ENCODE data around the gene WSCD1. TPM values are rescaled to one million over a fixed set of nuclear protein-coding genes. Genes with fewer than 3 reads are reported as not detected.
A peak's percentile ranks its signal among the peaks of the same experiment; 100 is the strongest.

Gene WSCD1
- total RNA-seq, 1 experiment from 2014 or later = 9.2 TPM

DNA sequence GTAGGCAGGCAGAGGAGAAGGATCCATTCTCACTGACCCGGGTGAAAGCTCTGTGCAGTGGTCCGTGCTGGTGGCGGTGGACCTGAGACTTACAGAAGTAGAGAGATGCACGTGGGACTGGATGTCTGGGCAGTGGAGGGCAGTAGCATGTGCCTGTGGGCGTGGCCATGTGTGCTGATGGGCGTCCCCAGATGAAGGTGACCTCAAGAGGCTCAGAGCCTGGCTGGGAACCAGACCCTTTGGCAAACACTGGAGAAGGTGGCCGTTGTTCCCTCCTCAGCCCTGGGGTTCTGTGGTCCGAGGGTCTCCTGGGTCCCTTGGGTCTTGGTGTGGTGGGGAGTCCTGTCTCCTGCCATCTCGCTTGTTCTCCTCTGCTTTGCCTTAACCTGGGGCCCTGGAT is 15.6 kb downstream of the WSCD1 start:
- peak; percentile 33 for DNase-seq (ENCODE audit: low read depth)

DNA sequence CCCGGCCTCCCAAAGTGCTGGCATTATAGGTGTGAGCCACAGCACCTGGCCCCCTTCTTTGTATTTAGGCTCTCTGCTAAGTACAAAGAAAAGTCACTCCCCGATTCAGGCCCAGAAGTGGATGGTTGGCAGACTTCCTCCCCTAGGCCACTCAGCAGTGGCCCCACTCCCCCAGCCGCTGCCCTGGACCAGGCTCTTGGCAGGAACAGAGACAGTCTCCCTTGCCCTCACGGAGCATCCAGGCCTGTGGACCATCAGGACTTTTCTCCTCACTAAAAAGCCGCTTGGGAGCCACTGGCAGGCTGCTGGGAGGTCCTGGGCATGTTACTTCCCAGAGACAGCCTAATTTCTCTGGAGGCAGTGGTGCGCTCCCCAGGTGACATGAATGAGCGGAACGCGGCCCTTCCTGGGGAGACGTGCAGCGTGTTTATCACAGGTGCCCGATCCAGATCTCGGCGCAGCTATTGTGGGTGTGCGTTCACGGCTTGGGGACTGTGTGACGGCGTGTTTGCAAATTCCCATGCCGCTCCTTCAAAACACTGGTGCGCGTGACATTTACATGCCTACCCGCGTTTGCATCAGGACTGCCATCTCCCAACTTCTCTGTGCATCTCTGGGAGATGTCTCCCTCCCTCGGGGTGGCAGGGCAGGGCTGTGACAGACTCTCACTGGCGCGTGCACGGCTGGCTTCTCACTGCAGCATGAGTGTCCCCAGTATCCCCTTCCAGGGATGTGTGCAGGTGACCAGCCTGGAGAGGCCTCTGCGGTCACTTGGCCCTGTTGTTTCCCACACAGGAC is 16.6 kb downstream of the WSCD1 start:
- no peak for DNase-seq (ENCODE audit: low read depth)

DNA sequence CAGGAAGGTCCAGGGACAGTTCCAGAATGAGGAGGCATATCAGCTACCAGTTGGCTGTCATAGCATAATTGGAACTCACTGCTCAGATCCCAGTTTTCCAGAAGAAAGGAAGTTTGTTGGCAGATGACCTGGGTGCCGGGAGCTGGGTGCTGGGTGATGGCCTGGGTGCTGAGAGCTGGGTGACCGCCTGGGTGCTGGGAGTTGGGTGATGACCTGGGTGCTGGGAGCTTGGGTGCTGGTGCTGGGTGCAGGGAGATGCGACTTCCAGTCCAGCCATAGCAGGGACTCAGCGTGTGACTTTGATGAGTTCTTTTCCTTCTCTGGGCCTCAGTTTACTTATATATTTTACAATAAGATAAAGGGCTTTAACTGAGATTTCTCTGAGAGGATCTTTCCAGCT is 18.0 kb downstream of the WSCD1 start:
- no peak for DNase-seq (ENCODE audit: low read depth)

DNA sequence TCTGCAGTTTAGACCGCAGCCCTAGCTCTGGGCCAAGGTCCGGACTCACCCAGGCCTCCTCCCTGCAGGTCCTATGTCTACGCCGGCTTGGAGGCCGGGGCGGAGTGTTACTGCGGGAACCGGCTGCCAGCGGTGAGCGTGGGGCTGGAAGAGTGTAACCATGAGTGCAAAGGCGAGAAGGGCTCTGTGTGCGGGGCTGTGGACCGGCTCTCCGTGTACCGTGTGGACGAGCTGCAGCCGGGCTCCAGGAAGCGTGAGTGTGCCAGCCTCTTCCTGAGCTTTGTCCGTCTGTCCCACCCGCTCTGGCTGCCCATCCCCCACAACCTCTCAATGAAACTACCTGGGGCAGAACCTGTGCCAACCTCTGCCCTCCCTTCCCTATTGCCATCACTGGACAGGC is 20.1 kb downstream of the WSCD1 start:
- DNase-seq (ENCODE audit: low read depth) = no peak

DNA sequence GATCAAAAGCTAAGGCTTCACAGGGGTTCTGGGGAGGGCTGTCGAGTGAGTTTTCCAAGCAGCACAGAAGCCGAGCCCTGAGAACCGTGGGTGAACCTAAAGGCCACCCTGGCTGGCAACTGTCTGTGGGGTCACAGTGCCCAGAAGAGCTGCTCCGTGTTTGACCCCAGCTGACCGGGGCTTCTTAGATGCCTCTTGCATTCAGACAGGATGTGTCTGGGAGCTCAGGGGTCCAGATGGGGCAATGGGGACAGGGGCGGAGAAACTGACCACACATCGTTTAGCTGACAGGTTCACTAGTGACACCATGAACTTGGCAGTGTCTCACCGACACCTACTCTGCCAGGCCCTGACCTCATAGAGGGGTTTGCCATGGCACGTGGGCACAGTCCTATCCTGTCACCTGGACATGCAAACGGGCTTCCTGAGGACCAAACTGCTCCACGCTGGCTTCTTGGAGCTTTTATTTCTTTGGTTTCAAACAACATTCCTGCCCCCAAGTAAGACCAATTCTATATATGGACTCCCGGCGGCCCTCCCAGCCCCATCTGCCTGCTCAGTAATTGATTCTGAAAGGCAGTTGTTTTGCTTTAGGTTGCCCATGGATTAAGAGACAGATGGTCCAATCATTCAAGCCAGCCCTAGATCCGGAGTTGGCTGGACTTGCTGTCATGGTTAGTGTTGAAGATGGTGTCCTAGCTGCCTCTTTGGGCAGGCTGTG is 22.2 kb downstream of the WSCD1 start:
- no peak for DNase-seq (ENCODE audit: low read depth)

DNA sequence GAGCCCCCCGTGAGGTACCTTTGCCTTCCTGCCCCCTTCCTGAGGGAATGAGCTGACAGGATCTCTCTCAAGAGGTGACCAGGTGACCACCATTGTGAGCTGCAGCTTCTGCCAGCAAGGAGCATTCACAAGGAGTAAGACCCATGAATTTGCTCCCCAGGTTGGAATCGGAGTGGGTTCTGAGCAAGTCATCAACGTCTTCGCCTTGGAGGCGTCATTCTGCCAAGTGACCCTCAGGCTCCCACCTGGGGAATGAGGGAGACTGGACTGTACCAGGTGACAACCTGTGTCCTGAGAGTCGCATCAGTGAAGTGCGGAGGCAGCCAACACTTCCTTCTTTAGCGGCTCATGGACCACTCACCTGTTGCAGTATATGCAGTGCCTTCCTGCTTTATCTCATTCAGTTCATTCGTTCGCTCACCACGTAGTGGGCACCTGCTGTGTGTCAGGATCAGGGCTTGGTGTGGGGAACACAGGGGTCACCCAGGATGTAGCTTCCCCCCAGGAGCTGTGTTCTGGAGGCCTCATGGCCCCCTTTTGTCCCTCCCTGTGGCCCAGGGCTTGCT is 22.8 kb downstream of the WSCD1 start:
- no peak for DNase-seq (ENCODE audit: low read depth)

DNA sequence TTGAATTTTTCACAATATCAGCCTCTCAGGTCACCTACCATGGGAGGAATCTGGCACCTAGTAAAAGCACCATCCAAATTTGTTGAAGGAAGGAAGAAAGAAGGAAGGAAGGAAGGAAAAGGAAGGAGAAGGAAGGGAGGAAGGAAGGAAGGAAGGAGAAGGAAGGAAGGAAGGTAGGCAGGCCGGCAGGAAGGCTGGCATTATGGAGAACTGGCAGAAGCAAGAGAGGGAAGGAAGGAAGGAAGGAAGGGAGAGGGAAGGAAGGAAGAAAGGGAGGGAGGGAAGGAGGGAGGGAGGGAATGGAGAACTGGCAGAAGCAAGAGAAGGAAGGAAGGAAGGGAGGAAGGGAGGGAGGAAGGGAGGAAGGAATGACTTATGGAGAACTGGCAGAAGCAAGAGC is 24.3 kb downstream of the WSCD1 start:
- DNase-seq (ENCODE audit: low read depth) = no peak

DNA sequence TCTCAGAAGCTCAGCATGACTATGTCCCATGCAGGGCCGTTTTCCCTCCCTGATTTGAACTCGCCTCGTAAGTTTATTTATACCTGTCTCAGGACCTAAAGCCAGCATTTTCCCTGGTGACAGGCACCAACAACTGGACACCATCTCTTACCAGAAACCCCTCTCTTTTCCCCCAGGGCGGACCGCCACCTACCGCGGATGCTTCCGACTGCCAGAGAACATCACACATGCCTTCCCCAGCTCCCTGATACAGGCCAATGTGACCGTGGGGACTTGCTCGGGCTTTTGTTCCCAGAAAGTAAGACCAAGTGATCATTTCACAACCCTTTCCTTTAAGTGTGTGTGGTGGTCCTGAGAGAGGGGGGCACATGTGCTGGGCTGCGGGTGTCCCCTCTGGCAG is 24.7 kb downstream of the WSCD1 start:
- DNase-seq (ENCODE audit: low read depth) = no peak

DNA sequence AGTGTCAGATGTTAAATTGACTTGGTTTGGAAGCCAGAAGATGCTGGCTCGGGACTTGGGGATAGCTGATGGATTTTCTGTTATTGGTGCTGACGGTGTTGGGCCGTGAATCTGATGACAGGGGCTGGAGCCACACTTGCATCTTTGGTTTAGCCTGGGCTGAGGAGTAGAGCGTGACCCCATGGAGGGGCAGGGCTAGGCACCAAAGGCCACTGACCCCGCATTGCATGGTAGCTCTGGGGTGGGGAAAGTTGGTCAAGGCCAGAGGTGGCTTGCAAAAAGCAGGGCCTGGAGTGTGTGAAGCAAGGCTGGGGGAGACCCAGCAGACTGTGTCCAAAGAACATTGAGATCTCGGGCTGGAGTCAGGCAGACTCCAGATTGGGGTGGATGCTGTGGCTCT is 25.3 kb downstream of the WSCD1 start:
- no peak for DNase-seq (ENCODE audit: low read depth)

DNA sequence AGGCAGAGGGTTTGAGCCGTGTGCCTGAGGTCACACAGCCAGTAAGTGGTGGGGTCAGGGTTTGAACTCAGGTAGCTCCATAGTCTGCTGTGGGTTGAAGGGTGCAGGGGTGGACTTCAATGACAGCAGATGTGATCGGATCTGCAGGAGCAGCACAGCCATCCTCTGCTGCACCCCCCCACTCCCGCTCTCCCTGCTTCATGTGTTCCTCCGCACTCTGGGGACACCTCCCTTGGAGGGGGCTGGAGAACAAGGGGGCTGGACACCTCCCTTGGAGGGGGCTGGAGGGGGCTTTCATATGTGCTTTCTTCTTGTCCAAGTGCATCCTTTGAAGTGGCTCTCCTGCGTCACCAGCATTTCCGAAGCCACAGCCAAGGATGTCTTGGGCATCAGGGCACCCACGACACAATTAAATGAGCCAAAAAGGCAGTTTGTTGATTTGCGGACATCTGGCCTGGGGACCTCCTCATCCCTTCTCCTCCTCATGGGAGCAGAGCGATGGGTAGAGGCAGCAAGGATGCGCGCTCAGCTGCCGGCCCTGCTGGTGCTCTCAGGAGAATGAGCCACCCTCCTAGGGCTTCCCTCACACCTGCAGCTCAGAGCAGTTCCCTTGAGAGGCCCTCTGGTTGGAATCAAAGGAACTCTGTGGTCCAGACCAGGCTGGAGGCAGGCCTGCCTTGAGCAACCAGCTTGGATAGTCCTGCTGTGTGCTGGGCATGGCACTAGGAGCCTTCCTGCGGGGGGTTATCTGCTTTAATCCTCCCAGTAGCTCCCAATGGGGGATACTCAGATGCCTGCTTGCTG is 26.2 kb downstream of the WSCD1 start:
- no peak for DNase-seq (ENCODE audit: low read depth)

DNA sequence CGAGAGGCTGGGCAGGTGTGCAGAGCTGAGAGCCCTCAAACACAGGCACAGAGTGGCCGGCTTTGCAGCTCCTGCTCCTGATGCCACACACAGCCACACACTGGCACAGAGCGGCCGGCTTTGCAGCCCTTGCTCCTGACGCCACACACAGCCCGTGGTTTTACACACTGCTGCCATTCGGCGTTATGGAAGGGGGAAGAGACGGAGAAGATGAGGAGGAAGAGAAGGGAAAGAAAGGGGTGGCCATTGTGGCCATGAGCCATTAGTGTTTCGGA is 26.8 kb downstream of the WSCD1 start:
- no peak for DNase-seq (ENCODE audit: low read depth)

DNA sequence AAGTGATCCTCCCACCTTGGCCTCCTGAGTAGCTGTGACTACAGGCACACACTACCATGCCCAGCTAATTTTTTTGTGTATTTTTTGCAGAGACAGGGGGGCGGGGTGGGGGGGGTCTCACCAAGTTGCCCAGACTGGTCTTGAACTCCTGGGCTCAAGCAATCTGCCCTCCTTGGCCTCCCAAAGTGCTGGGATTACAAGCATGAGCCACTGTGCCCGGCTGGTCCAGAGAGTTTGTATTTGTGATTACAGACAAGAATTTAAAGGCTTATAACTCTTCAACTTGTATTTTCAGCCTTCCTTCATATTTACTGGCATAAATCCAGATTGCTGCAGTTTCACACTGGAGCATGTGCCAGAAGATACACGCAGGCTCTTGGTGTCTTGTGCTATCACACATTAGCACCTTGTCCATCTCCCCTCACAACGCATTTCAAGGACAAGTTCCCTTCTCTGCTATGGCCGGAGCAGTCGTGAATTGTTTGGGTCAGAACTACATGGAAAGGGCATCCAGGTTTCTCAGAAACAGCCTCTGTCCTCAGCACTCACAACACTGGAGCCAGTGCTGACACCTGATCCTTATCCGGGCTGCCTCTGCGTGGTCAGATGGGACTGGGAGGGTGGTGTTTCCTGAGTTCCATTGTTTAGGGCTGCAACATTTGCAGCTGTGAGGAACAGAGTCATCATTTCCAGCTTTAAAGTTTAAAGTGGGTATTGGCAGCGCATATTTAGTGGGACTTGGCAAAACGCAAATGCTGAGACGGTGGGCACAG is 28.1 kb downstream of the WSCD1 start:
- no peak for DNase-seq (ENCODE audit: low read depth)

DNA sequence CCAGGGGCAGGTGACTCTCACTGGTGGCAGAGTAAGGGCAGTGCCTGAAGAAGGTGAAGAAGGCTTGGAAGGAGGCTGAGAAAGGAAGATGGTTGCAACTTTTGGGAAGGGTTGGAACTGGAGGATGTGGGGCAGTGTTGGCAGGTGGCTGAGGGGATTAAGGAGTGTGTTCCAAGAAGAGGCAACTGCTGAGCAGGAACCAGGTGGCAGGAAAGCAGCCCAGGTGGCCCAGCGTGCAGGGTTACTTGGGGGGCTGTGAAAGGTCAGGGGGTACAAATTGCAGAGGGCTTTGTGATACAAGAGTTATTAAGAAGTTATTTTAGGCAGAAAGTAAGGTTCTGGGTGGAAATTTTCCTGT is 28.6 kb downstream of the WSCD1 start:
- DNase-seq (ENCODE audit: low read depth) = no peak

DNA sequence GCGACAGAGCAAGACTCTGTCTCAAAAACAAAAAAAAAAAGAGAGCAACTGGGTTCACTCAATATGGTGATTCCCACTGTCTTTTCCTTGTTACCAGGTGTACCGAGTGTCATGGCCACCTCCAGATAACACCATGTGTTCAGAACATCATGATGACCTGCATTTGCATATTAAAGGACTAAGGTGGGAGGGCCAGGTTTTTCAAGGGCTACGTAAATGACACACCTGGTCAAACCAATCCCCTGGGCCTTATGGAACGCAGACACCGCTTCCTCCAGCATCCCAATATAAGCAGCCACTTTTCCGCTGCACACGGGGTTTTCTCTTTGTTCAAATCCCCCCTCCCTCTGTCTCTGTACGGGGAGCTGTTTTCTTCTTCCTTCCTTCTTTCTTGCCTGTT is 29.3 kb downstream of the WSCD1 start:
- DNase-seq (ENCODE audit: low read depth) = no peak

DNA sequence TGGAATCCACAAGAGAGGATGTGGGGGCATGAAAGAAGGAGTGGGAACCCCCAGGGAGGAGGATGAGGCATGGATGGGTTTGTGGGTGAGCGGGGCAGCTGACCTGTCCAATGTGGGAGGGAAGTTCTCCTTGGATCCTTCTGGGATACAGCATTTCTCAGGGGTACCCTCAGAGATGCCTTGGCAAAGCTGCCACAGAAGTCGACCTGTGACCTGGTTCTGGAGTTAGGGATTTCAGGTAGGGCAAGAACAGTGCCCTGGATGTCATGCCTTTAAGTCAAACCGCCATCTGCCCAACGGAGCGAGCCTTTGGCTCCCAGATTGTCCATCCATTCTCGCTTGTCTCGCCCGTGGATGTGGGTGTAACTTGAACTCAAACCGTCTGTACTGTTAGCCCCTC is 30.0 kb downstream of the WSCD1 start:
- DNase-seq (ENCODE audit: low read depth) = no peak

DNA sequence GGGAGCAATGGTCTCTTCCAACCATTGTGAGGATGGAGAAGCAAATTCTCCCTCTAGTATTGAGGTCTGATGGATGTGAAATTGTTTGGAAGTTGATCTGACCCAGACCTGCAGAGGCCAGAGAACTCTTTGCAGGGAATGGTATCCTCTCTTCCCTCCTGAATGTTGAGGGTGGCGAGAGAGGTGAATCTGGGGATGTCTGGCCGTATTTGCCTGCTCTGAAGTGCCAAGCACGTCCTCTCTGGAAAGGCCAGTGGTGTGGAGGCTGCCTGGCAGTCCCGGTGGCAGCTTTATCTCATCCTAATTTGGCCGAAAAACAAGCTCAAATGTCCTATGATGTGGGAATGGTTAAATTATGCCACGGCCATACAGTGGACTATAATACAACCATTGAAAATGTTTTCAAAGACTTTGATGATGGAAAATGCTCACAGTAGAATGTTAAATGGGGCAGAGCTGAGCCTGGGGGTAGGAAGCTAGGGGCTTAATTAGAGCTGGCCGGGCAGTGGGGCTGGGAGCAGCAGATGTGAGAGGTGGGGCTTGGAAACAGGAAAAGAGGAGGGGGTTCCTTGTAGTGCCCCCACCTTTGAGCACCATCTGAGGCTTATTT is 30.8 kb downstream of the WSCD1 start:
- DNase-seq (ENCODE audit: low read depth) = no peak

DNA sequence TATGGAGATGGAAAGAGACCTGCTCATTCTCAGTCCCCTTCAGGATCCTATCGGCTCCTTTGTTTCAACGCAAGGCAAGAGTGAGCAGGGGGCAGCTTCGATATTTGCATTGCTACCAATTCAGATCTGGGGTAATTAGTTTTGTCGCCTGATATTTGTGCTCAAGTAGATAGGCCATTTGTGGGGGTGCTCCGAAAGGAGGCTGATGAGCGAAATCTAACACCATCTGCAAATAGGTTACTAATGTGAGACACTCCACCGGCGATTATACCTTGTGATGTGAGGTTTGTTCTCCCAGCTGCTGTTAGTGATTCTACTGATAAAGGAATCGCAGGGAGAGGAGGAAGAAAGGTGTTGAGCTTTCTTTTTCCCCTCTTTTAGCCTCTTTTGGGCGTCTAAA is 31.5 kb downstream of the WSCD1 start:
- DNase-seq (ENCODE audit: low read depth) = no peak

DNA sequence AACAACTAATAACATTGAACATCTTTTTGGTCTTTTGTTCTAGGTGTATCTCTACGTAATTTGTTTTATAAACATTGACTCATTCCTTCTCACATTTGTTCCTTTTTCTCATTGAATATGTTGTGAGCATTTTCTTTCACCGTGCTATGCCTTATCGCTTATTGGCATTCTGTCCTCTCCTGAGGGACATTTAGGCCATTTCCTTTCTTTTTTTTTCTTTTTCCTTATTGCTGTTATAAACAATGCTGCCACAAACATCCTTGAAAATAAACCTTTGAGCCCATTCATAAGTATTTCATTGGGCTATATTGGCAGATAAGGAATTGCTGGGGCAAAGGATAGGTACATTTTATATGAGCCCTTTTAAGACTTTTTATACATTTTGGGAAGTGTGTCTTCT is 32.4 kb downstream of the WSCD1 start:
- DNase-seq (ENCODE audit: low read depth) = no peak

DNA sequence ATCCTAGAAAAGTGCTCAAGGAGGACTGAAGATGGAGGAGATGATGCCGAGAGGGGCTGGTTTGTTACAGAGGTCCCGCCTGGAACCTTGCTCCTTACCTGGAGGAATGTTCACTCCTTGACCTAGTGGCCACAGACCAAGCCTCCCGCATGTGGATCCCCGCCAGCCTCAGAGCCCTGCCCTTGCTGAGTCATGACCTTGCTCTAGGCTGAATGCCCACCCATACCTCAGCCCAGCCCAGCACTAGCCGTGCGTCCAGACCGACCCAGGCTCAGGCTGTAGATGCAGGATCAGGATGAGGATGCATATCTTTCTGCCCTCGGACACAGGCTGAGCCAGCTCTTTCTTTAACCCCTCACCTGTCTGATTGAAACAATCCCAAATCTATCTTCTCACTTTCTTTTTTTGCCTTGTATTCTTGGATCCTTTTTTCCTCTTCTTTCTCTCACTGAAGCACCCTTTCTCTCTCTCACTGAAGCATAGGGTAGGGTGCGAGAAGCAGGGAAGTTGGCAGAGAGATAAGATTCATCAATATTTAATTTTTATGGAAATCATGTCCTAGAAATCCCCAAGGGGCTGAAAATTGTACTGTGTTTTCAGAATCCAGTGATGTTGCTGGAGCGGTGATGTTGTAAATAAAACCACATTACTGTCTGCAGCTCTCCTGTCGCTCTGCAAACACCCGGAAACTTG is 34.9 kb downstream of the WSCD1 start:
- DNase-seq (ENCODE audit: low read depth) = peak; percentile 28

DNA sequence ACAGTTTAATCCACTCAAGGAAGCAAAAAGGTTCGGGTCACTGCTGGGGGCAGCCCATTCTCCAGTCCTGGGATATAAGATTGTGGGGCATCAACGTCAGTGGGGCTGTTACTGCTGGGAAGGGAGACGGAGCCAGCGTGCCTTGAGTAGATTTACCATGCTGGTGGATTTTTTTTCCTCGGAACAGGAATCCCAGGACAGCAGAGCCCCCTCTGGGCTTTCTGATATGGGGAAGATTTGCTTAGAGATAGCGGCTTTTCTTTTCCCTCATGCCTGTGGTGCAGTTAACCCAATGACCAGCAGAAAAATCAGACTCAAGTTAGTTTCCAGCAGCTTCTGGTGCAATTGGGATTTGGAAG is 35.4 kb downstream of the WSCD1 start:
- DNase-seq (ENCODE audit: low read depth) = no peak

DNA sequence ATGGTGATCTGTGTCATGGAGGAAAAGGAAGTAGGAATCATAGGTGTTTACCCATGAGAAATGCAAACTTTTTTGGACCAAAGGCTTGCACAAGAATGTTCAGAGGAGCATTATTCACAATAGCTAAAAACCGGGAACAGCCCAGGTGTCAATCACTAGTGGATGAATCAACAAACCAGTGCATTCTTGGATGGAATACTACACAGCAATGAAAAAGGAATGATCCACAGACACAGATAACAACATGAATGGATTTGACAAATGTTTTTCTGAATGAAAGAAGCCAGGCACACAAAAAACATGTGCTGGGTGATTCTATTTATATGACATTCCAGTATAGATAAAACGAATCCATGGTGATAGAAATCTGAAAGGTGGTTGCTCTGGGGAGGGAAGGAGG is 36.0 kb downstream of the WSCD1 start:
- no peak for DNase-seq (ENCODE audit: low read depth)

Data from Daoy (cell line).